ENCODE measurements around the gene ZNF189.
"Not testable (repeated sequence)": the region's sequence is repeated elsewhere in the genome, so short reads cannot be mapped to it uniquely, and the experiment has no call there.

ZNF189 gene

GRCh38 chr9:101380295-101380694, 18.4 kb upstream of the ZNF189 start:
- no peak for DNase-seq (ENCODE audit: low read depth in 2 of 2)

- no peak for DNase-seq (ENCODE audit: low read depth in 2 of 2)
Measured at GRCh38 chr9:101381118-101381517, 17.5 kb upstream of the ZNF189 start.

- DNase-seq (ENCODE audit: low read depth in 2 of 2) = no peak
Measured at GRCh38 chr9:101381833-101382342, 16.8 kb upstream of the ZNF189 start.

- no peak for DNase-seq (ENCODE audit: low read depth in 2 of 2)
Measured at GRCh38 chr9:101383361-101383760, 15.3 kb upstream of the ZNF189 start.

- DNase-seq (ENCODE audit: low read depth in 2 of 2) = not testable (repeated sequence)
Measured at GRCh38 chr9:101384873-101385536, 13.6 kb upstream of the ZNF189 start, which contains the start of gene BAAT. Gene BAAT, minus strand, starts transcription at chr9:101385006. Its CDS starts 13,602 bp downstream, at chr9:101371404.

GRCh38 chr9:101387871-101388506, 10.7 kb upstream of the ZNF189 start:
- DNase-seq (ENCODE audit: low read depth in 2 of 2) = no peak

GRCh38 chr9:101388507-101388993, 10.1 kb upstream of the ZNF189 start:
- no peak for DNase-seq (ENCODE audit: low read depth in 2 of 2)

- DNase-seq (ENCODE audit: low read depth in 2 of 2) = no peak
Measured at GRCh38 chr9:101393135-101393534, 5.5 kb upstream of the ZNF189 start.

- no peak for DNase-seq (ENCODE audit: low read depth in 2 of 2)
Measured at GRCh38 chr9:101394687-101395086, 4.0 kb upstream of the ZNF189 start.

GRCh38 chr9:101397746-101398067, 944 bp upstream of the ZNF189 start:
- DNase-seq (ENCODE audit: low read depth in 2 of 2) = no peak

- DNase-seq (ENCODE audit: low read depth in 2 of 2) = no peak
Measured at GRCh38 chr9:101398930-101399642, 435 bp downstream of the ZNF189 start.

GRCh38 chr9:101399643-101399970, 956 bp downstream of the ZNF189 start:
- no peak for DNase-seq (ENCODE audit: low read depth in 2 of 2)

GRCh38 chr9:101400120-101400519, 1.5 kb downstream of the ZNF189 start:
- no peak for DNase-seq (ENCODE audit: low read depth in 2 of 2)

- no peak for DNase-seq (ENCODE audit: low read depth in 2 of 2)
Measured at GRCh38 chr9:101403516-101404285, 5.0 kb downstream of the ZNF189 start.

GRCh38 chr9:101408374-101409078, 9.9 kb downstream of the ZNF189 start:
- DNase-seq (ENCODE audit: low read depth in 2 of 2) = no peak

GRCh38 chr9:101409079-101409477, 10.4 kb downstream of the ZNF189 start:
- peak in 1 of 2 experiments; percentile 13 for DNase-seq (ENCODE audit: low read depth in 2 of 2)

GRCh38 chr9:101414839-101415238, 16.2 kb downstream of the ZNF189 start:
- DNase-seq (ENCODE audit: low read depth in 2 of 2) = no peak

GRCh38 chr9:101415578-101415977, 16.9 kb downstream of the ZNF189 start:
- DNase-seq (ENCODE audit: low read depth in 2 of 2) = no peak

- DNase-seq (ENCODE audit: low read depth in 2 of 2) = no peak
Measured at GRCh38 chr9:101417389-101417788, 18.7 kb downstream of the ZNF189 start.

- no peak for DNase-seq (ENCODE audit: low read depth in 2 of 2)
Measured at GRCh38 chr9:101417977-101418376, 19.3 kb downstream of the ZNF189 start.
